GM23338 (cell line): Measurements from ENCODE around the gene TPGS2. TPM values are rescaled to one million over a fixed set of nuclear protein-coding genes. Genes with fewer than 3 reads are reported as not detected.
"Not testable (repeated sequence)": the region's sequence is repeated elsewhere in the genome, so short reads cannot be mapped to it uniquely, and the experiment has no call there.

ENCODE experiments used
- ATAC-seq: fragments of 200-7000 bp; cut with Tn5 transposase; 3 replicates; pipeline ENCODE4 v1.9.1; 2020
- DNase-seq: peaks from one replicate; pipeline ENCODE4 v3.0.0-alpha.2; 2015; ENCODE audit warnings: low spot score
- H2AFZ ChIP-seq: fragments of 200-600 bp; sonication (generic); 2 replicates; pipeline ENCODE4 v1.8.0; 2016; ENCODE audit warnings: antibody characterized with exemption, mild to moderate bottlenecking, moderate library complexity
- H3F3A ChIP-seq: fragments of 200-600 bp; sonication (generic); replicated peaks from 2 replicates; pipeline ENCODE4 v1.8.0; 2017; ENCODE audit warnings: antibody characterized with exemption, mixed run types, low read depth
- H3K27ac ChIP-seq: fragments of 200-600 bp; sonication (generic); 2 replicates; pipeline ENCODE4 v1.6.1; 2016; ENCODE audit warnings: low read depth
- H3K27me3 ChIP-seq: fragments of 200-600 bp; sonication (generic); 2 replicates; pipeline ENCODE4 v1.8.0; 2016; ENCODE audit warnings: mild to moderate bottlenecking, mixed run types, moderate library complexity; ENCODE audit not compliant: insufficient read depth
- H3K36me3 ChIP-seq: fragments of 200-600 bp; sonication (generic); 2 replicates; pipeline ENCODE4 v1.8.0; 2016; ENCODE audit warnings: mild to moderate bottlenecking; ENCODE audit not compliant: insufficient read depth
- H3K4me1 ChIP-seq: fragments of 200-600 bp; sonication (generic); 2 replicates; pipeline ENCODE4 v1.8.0; 2016; ENCODE audit warnings: mild to moderate bottlenecking, moderate library complexity; ENCODE audit not compliant: insufficient read depth
- H3K4me2 ChIP-seq: fragments of 200-600 bp; sonication (generic); 2 replicates; pipeline ENCODE4 v1.7.1; 2017; ENCODE audit warnings: mixed run types
- H3K4me3 ChIP-seq: fragments of 200-600 bp; sonication (generic); 2 replicates; pipeline ENCODE4 v1.6.1; 2016; ENCODE audit warnings: mixed run types
- H3K79me2 ChIP-seq: fragments of 200-600 bp; sonication (generic); replicated peaks from 2 replicates; pipeline ENCODE4 v1.8.0; 2017; ENCODE audit warnings: mild to moderate bottlenecking; ENCODE audit not compliant: insufficient read depth
- H3K9me2 ChIP-seq: fragments of 200-600 bp; sonication (generic); 2 replicates; pipeline ENCODE4 v1.8.0; 2017; ENCODE audit not compliant: insufficient read depth
- H4K20me1 ChIP-seq: fragments of 200-600 bp; sonication (generic); replicated peaks from 2 replicates; pipeline ENCODE4 v1.8.0; 2017; ENCODE audit warnings: mild to moderate bottlenecking; ENCODE audit not compliant: insufficient read depth
- H3K27ac Mint-ChIP-seq: 2 replicates; pipeline ENCODE4 v1.8.0; 2020; ENCODE audit warnings: inconsistent platforms, mild to moderate bottlenecking, moderate library complexity, mixed read lengths
- H3K27me3 Mint-ChIP-seq: 3 replicates; pipeline ENCODE4 v1.8.0; 2022; ENCODE audit warnings: low read depth, mild to moderate bottlenecking, moderate library complexity, mixed read lengths, inconsistent platforms; ENCODE audit not compliant: insufficient read depth, poor library complexity
- H3K36me3 Mint-ChIP-seq: 3 replicates; pipeline ENCODE4 v1.8.0; 2021; ENCODE audit warnings: low read depth, mild to moderate bottlenecking, inconsistent platforms, moderate library complexity, mixed read lengths
- H3K4me1 Mint-ChIP-seq: 3 replicates; pipeline ENCODE4 v1.8.0; 2020; ENCODE audit warnings: mild to moderate bottlenecking, inconsistent platforms, mixed read lengths
- H3K4me3 Mint-ChIP-seq: 3 replicates; pipeline ENCODE4 v1.8.0; 2021; ENCODE audit warnings: moderate library complexity, mild to moderate bottlenecking, inconsistent platforms, mixed read lengths
- H3K9me3 Mint-ChIP-seq: 3 replicates; pipeline ENCODE4 v1.8.0; 2020; ENCODE audit warnings: moderate library complexity, mild to moderate bottlenecking, inconsistent platforms, mixed read lengths
- CREB1 ChIP-seq: fragments of 250-450 bp; sonication (Bioruptor Pico); IDR thresholded peaks from 2 replicates; pipeline ENCODE4 v1.5.0; 2020; ENCODE audit warnings: low read depth, mild to moderate bottlenecking, moderate library complexity
- EZH2 ChIP-seq: fragments of 200-600 bp; sonication (generic); IDR thresholded peaks from one replicate; pipeline ENCODE4 v1.8.0; 2017; ENCODE audit warnings: antibody characterized with exemption, mild to moderate bottlenecking, low read depth; ENCODE audit not compliant: unreplicated experiment
- EZH2phosphoT487 ChIP-seq: fragments of 200-600 bp; sonication (generic); IDR thresholded peaks from one replicate; pipeline ENCODE4 v1.8.1; 2018; ENCODE audit warnings: antibody characterized with exemption; ENCODE audit not compliant: unreplicated experiment
- JUNB ChIP-seq: IDR thresholded peaks from one replicate; pipeline ENCODE4 v1.6.1; 2016; ENCODE audit warnings: antibody characterized with exemption; ENCODE audit not compliant: unreplicated experiment
- NANOG ChIP-seq: IDR thresholded peaks from 2 replicates; pipeline ENCODE4 v1.6.1; 2016; ENCODE audit warnings: antibody characterized with exemption, borderline replicate concordance
- POLR2AphosphoS5 ChIP-seq: IDR thresholded peaks from 2 replicates; pipeline ENCODE4 v1.6.1; 2016; ENCODE audit warnings: antibody characterized with exemption, low read depth
- STAT1 ChIP-seq: IDR thresholded peaks from one replicate; pipeline ENCODE4 v1.6.1; 2016; ENCODE audit warnings: antibody characterized with exemption; ENCODE audit not compliant: unreplicated experiment
- ZNF114 ChIP-seq: fragments of 250-450 bp; sonication (Bioruptor Pico); IDR thresholded peaks from 2 replicates; pipeline ENCODE4 v1.5.0; 2020; ENCODE audit warnings: mild to moderate bottlenecking, moderate library complexity
- polyA plus RNA-seq: library from polyadenylated mRNA; unstranded; fragments of >200 nt; fragmentation: Nextera tagmentation; extraction: Ambion mirVana; gene quantifications from 2 replicates; pipeline ENCODE4 v1.2.1, GENCODE V29; 2016
- total RNA-seq: library from RNA; depleted of rRNA; stranded (reverse); fragments of >200 nt; shearing (Covaris generic); gene quantifications from 2 replicates; pipeline ENCODE4 v1.2.3, GENCODE V29; 2014
- TF ChIP-seq, protein P1 (sequence below): IDR thresholded peaks from one replicate; pipeline ENCODE4 v1.6.1; 2018; ENCODE audit warnings: antibody characterized with exemption; ENCODE audit not compliant: unreplicated experiment
- TF ChIP-seq, protein P2 (sequence below), 2 experiments: fragments of 200-600 bp in 1 of 2; sonication (generic) in 1 of 2; conservative IDR thresholded peaks; 2 replicates each; pipeline versions ENCODE4 v1.5.1 to v1.6.1; 2016 to 2017; ENCODE audit warnings: antibody characterized with exemption in 2 of 2, low read depth in 2 of 2, mild to moderate bottlenecking in 2 of 2, moderate library complexity in 1 of 2
- TF ChIP-seq, protein P3 (sequence below): fragments of 250-450 bp; sonication (Bioruptor Pico); IDR thresholded peaks from 2 replicates; pipeline ENCODE4 v1.5.0; 2020; ENCODE audit warnings: mild to moderate bottlenecking, moderate library complexity

TPGS2 gene
- total and polyA plus RNA-seq, 2 experiments from 2014 or later, result 136 to 167 TPM

DNA sequence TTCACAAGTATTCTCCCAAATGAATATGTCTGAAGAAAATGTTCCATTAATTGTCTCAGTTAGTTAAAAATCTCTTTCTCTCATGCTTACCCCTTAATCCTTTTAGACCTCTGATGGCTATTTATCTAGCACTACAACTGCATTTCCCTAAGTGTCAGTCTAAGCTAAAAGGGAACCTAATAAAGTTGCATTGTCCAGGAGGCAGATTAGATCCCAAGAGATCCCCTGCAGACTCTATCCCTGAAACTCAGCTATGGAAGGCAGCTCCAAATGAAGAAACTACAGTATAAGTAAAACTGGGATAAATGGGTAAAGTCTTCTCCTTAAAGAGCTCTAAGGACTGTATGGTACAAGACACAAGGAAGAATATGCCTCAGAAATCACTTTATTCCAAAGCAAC lies 12.7 kb downstream of the TPGS2 start:
- not testable (repeated sequence) for H3K4me1 Mint-ChIP-seq, H3K4me3 Mint-ChIP-seq, H3K27ac ChIP-seq, H3K27ac Mint-ChIP-seq, H3K4me3 ChIP-seq, DNase-seq, H3F3A ChIP-seq, H3K9me2 ChIP-seq, H3K27me3 Mint-ChIP-seq, H2AFZ ChIP-seq, H3K4me2 ChIP-seq, H3K79me2 ChIP-seq, ATAC-seq, H3K4me1 ChIP-seq, H3K9me3 Mint-ChIP-seq, H3K27me3 ChIP-seq
- H3K36me3 ChIP-seq, result peaks cover 15% of the 10 kb centered on the region; the same call in 1 of the 2 replicates
- H3K36me3 Mint-ChIP-seq, result peaks cover 28% of the 10 kb centered on the region
- H4K20me1 ChIP-seq, result peaks cover 21% of the 10 kb centered on the region; the same call in 1 of the 2 replicates

DNA sequence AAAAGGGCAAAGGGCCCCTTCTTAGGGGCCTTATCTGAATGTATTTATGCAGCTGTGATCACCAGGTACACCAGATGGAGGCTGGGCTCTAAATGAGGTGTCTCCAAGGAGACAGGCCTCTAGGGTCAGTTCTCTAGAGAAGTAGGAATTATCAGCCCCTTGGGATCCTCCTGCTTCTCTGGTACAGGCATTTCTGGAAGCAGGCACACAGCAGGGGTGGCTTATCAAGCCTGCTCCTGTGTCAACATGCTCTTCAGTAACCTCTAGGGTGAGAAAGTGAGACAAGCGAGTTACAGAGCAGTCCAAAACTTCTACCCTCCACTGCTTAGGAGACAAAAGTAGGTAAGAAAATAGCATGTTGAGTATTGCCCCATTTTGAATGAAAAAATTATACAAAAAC lies 13.8 kb downstream of the TPGS2 start:
- H3K4me3 Mint-ChIP-seq, result no peak overlapping the region
- no peak for DNase-seq
- no peak for ATAC-seq
- no peak for TF ChIP-seq NANOG
- TF ChIP-seq, protein P1, sequence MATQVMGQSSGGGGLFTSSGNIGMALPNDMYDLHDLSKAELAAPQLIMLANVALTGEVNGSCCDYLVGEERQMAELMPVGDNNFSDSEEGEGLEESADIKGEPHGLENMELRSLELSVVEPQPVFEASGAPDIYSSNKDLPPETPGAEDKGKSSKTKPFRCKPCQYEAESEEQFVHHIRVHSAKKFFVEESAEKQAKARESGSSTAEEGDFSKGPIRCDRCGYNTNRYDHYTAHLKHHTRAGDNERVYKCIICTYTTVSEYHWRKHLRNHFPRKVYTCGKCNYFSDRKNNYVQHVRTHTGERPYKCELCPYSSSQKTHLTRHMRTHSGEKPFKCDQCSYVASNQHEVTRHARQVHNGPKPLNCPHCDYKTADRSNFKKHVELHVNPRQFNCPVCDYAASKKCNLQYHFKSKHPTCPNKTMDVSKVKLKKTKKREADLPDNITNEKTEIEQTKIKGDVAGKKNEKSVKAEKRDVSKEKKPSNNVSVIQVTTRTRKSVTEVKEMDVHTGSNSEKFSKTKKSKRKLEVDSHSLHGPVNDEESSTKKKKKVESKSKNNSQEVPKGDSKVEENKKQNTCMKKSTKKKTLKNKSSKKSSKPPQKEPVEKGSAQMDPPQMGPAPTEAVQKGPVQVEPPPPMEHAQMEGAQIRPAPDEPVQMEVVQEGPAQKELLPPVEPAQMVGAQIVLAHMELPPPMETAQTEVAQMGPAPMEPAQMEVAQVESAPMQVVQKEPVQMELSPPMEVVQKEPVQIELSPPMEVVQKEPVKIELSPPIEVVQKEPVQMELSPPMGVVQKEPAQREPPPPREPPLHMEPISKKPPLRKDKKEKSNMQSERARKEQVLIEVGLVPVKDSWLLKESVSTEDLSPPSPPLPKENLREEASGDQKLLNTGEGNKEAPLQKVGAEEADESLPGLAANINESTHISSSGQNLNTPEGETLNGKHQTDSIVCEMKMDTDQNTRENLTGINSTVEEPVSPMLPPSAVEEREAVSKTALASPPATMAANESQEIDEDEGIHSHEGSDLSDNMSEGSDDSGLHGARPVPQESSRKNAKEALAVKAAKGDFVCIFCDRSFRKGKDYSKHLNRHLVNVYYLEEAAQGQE, result no peak
- TF ChIP-seq, protein P2, sequence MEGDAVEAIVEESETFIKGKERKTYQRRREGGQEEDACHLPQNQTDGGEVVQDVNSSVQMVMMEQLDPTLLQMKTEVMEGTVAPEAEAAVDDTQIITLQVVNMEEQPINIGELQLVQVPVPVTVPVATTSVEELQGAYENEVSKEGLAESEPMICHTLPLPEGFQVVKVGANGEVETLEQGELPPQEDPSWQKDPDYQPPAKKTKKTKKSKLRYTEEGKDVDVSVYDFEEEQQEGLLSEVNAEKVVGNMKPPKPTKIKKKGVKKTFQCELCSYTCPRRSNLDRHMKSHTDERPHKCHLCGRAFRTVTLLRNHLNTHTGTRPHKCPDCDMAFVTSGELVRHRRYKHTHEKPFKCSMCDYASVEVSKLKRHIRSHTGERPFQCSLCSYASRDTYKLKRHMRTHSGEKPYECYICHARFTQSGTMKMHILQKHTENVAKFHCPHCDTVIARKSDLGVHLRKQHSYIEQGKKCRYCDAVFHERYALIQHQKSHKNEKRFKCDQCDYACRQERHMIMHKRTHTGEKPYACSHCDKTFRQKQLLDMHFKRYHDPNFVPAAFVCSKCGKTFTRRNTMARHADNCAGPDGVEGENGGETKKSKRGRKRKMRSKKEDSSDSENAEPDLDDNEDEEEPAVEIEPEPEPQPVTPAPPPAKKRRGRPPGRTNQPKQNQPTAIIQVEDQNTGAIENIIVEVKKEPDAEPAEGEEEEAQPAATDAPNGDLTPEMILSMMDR (conservative IDR thresholded peaks at IDR 0.05; ENCODE audit: low read depth in 2 of 2), result no peak
- TF ChIP-seq JUNB, result no peak
- TF ChIP-seq EZH2, result no peak
- no peak for TF ChIP-seq ZNF114 (CRISPR knock-in tag)
- TF ChIP-seq CREB1 (CRISPR knock-in tag), result no peak
- TF ChIP-seq STAT1, result no peak
- no peak for TF ChIP-seq POLR2AphosphoS5
- no peak for TF ChIP-seq EZH2phosphoT487
- TF ChIP-seq, protein P3, sequence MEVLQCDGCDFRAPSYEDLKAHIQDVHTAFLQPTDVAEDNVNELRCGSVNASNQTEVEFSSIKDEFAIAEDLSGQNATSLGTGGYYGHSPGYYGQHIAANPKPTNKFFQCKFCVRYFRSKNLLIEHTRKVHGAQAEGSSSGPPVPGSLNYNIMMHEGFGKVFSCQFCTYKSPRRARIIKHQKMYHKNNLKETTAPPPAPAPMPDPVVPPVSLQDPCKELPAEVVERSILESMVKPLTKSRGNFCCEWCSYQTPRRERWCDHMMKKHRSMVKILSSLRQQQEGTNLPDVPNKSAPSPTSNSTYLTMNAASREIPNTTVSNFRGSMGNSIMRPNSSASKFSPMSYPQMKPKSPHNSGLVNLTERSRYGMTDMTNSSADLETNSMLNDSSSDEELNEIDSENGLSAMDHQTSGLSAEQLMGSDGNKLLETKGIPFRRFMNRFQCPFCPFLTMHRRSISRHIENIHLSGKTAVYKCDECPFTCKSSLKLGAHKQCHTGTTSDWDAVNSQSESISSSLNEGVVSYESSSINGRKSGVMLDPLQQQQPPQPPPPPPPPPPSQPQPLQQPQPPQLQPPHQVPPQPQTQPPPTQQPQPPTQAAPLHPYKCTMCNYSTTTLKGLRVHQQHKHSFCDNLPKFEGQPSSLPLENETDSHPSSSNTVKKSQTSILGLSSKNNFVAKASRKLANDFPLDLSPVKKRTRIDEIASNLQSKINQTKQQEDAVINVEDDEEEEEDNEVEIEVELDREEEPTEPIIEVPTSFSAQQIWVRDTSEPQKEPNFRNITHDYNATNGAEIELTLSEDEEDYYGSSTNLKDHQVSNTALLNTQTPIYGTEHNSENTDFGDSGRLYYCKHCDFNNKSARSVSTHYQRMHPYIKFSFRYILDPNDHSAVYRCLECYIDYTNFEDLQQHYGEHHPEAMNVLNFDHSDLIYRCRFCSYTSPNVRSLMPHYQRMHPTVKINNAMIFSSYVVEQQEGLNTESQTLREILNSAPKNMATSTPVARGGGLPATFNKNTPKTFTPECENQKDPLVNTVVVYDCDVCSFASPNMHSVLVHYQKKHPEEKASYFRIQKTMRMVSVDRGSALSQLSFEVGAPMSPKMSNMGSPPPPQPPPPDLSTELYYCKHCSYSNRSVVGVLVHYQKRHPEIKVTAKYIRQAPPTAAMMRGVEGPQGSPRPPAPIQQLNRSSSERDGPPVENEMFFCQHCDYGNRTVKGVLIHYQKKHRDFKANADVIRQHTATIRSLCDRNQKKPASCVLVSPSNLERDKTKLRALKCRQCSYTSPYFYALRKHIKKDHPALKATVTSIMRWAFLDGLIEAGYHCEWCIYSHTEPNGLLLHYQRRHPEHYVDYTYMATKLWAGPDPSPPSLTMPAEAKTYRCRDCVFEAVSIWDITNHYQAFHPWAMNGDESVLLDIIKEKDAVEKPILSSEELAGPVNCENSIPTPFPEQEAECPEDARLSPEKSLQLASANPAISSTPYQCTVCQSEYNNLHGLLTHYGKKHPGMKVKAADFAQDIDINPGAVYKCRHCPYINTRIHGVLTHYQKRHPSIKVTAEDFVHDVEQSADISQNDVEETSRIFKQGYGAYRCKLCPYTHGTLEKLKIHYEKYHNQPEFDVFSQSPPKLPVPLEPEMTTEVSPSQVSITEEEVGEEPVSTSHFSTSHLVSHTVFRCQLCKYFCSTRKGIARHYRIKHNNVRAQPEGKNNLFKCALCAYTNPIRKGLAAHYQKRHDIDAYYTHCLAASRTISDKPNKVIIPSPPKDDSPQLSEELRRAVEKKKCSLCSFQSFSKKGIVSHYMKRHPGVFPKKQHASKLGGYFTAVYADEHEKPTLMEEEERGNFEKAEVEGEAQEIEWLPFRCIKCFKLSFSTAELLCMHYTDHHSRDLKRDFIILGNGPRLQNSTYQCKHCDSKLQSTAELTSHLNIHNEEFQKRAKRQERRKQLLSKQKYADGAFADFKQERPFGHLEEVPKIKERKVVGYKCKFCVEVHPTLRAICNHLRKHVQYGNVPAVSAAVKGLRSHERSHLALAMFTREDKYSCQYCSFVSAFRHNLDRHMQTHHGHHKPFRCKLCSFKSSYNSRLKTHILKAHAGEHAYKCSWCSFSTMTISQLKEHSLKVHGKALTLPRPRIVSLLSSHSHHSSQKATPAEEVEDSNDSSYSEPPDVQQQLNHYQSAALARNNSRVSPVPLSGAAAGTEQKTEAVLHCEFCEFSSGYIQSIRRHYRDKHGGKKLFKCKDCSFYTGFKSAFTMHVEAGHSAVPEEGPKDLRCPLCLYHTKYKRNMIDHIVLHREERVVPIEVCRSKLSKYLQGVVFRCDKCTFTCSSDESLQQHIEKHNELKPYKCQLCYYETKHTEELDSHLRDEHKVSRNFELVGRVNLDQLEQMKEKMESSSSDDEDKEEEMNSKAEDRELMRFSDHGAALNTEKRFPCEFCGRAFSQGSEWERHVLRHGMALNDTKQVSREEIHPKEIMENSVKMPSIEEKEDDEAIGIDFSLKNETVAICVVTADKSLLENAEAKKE (CRISPR knock-in tag), result no peak

More for the DNA sequence above, 13.8 kb downstream of the TPGS2 start:
- peaks cover 15% of the 10 kb centered on the region; the same call in 1 of the 2 replicates for H3K36me3 ChIP-seq
- H4K20me1 ChIP-seq, result peaks cover 21% of the 10 kb centered on the region
- no peak overlapping the region for H3K4me3 ChIP-seq
- Mint-ChIP-seq H3K27ac (no peak overlapping the region), H3K36me3 (peaks cover 28% of the 10 kb centered on the region), H3K9me3 (no peaks in the 10 kb centered on the region), H3K4me1 (no peaks in the 10 kb centered on the region), H3K27me3 (peaks cover under 1% of the 10 kb centered on the region)
- no peaks in the 10 kb centered on the region for H3K27me3 ChIP-seq
- H2AFZ ChIP-seq, result no peak overlapping the region
- H3K4me1 ChIP-seq, result no peaks in the 10 kb centered on the region
- no peaks in the 10 kb centered on the region for H3K79me2 ChIP-seq
- no peaks in the 10 kb centered on the region for H3K9me2 ChIP-seq
- H3K4me2 ChIP-seq, result no peak overlapping the region
- no peaks in the 10 kb centered on the region for H3F3A ChIP-seq
- no peak overlapping the region for H3K27ac ChIP-seq
